Smooth muscle cell (in vitro differentiated cells): ENCODE measurements around the gene TMEM186. TPM values are rescaled to one million over a fixed set of nuclear protein-coding genes. Genes with fewer than 3 reads are reported as not detected.

ENCODE experiments used
- DNase-seq: peaks from one replicate; lab custom pipeline; 2025; ENCODE audit not compliant: unreplicated experiment; lab: John Stamatoyannopoulos, UW
- H2AFZ ChIP-seq: fragments of 200-600 bp; sonication (generic); 2 replicates; pipeline ENCODE4 v1.6.0; 2016; ENCODE audit warnings: antibody characterized with exemption, low read depth, mild to moderate bottlenecking
- H3F3A ChIP-seq: fragments of 200-600 bp; sonication (generic); 2 replicates; pipeline ENCODE4 v1.6.0; 2017; ENCODE audit warnings: antibody characterized with exemption, low read depth
- H3K27ac ChIP-seq: fragments of 200-600 bp; sonication (generic); 2 replicates; pipeline ENCODE4 v1.5.1; 2016; ENCODE audit warnings: low read depth, mild to moderate bottlenecking
- H3K27me3 ChIP-seq: fragments of 200-600 bp; sonication (generic); 2 replicates; pipeline ENCODE4 v1.6.1; 2016; ENCODE audit warnings: low read depth, mild to moderate bottlenecking
- H3K36me3 ChIP-seq: fragments of 200-600 bp; sonication (generic); 2 replicates; pipeline ENCODE4 v1.5.1; 2016; ENCODE audit warnings: low read depth
- H3K4me1 ChIP-seq: fragments of 200-600 bp; sonication (generic); 2 replicates; pipeline ENCODE4 v1.5.1; 2016; ENCODE audit warnings: low read depth
- H3K4me2 ChIP-seq: fragments of 200-600 bp; sonication (generic); 2 replicates; pipeline ENCODE4 v1.6.0; 2016; ENCODE audit warnings: mild to moderate bottlenecking
- H3K4me3 ChIP-seq: fragments of 200-600 bp; sonication (generic); 2 replicates; pipeline ENCODE4 v1.5.1; 2016; ENCODE audit warnings: mild to moderate bottlenecking
- H3K79me2 ChIP-seq: fragments of 200-600 bp; sonication (generic); 2 replicates; pipeline ENCODE4 v1.6.0; 2016; ENCODE audit warnings: low read depth, mild to moderate bottlenecking
- H3K9ac ChIP-seq: fragments of 200-600 bp; sonication (generic); 2 replicates; pipeline ENCODE4 v1.6.0; 2016; ENCODE audit warnings: low read depth
- H3K9me3 ChIP-seq: fragments of 200-600 bp; sonication (generic); replicated peaks from 2 replicates; pipeline ENCODE4 v1.5.1; 2016; ENCODE audit warnings: low read depth
- H4K20me1 ChIP-seq: fragments of 200-600 bp; sonication (generic); 2 replicates; pipeline ENCODE4 v1.6.0; 2016; ENCODE audit warnings: low read depth
- CTCF ChIP-seq: fragments of 200-600 bp; sonication (generic); IDR thresholded peaks from 2 replicates; pipeline ENCODE4 v1.5.1; 2017; ENCODE audit warnings: borderline replicate concordance, mild to moderate bottlenecking, antibody characterized with exemption; ENCODE audit not compliant: insufficient read depth, poor library complexity, severe bottlenecking
- whole genome bisulfite sequencing: methylation state at CpG from one replicate; pipeline ENCODE4 v1.1.7; 2016; ENCODE audit warnings: low lambda C conversion rate; 5-methylcytosine and 5-hydroxymethylcytosine counted together
- polyA plus RNA-seq: library from polyadenylated mRNA; unstranded; fragments of >200 nt; fragmentation: Nextera tagmentation; extraction: Ambion mirVana; gene quantifications from 2 replicates; pipeline ENCODE4 v1.2.1, GENCODE V29; 2016
- total RNA-seq: library from RNA; depleted of rRNA; stranded (reverse); fragments of >200 nt; gene quantifications from 2 replicates; pipeline ENCODE4 v1.2.3, GENCODE V29; 2014

Gene TMEM186
- total and polyA plus RNA-seq, 2 experiments from 2014 or later = 1.3 to 9.7 TPM

- peaks cover 21% of the 10 kb centered on the region for H3K36me3 ChIP-seq
Measured at GRCh38 chr16:8818504-8819270, 21.2 kb upstream of the TMEM186 start.

GRCh38 chr16:8816967-8817655 lies 19.7 kb upstream of the TMEM186 start:
- H3K4me2 ChIP-seq = no peak overlapping the region

More at GRCh38 chr16:8818504-8819270, 21.2 kb upstream of the TMEM186 start:
- H4K20me1 ChIP-seq = peaks cover 97% of the 10 kb centered on the region
- H3K9me3 ChIP-seq = no peaks in the 10 kb centered on the region
- no peak for TF ChIP-seq CTCF
- H3K9ac ChIP-seq = no peak overlapping the region
- H3F3A ChIP-seq = peaks cover 5% of the 10 kb centered on the region
- no peaks in the 10 kb centered on the region for H3K27me3 ChIP-seq
- no peak for DNase-seq
- H3K27ac ChIP-seq = no peak overlapping the region
- no peak overlapping the region for H3K4me3 ChIP-seq
- WGBS = 84% methylated on average over 10 of the region's 10 CpGs
- no peaks in the 10 kb centered on the region for H3K4me1 ChIP-seq
- H3K79me2 ChIP-seq = peaks cover 19% of the 10 kb centered on the region
- no peak overlapping the region for H2AFZ ChIP-seq
- H3K4me2 ChIP-seq = no peak overlapping the region

DNA sequence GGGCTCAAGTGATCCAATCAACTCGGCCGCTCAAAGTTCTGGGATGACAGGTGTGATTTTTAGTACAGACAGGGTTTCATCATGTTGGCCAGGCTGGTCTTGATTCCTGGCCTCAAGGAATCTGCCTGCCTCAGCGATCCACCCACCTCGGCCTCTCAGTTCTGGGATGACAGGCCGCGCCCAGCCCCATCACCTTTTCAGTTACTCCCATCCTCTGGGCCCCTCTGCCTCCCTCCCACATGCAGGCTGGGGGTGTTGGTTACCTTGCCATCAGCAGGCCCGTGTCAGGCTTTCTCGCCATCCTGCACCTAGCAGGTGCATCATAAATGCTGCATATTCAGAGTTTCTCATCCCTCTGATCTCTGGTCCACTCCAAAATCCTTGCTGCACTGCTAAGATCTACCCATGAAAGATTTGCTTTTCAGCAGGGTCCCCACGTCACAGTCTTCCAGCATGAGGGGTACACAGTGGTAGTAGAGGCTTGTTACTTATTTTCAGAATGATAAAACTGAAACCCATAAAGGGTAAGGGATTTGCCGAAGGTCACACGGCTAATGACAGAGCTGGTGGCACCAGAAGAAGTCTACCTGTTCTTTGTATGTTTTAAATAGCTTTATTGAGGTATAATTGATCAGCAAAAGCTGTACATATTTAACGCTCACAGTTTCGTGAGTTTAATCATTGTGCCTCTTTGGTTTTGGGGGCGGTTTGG lies 16.8 kb upstream of the TMEM186 start:
- no peaks in the 10 kb centered on the region for H3K9me3 ChIP-seq
- peaks cover 96% of the 10 kb centered on the region for H4K20me1 ChIP-seq
- peaks cover 7% of the 10 kb centered on the region for H3K79me2 ChIP-seq
- H3K4me3 ChIP-seq = no peak overlapping the region
- 91% methylated on average over 14 of the region's 14 CpGs for WGBS
- DNase-seq = no peak
- peaks cover 43% of the 10 kb centered on the region for H3K36me3 ChIP-seq
- H3F3A ChIP-seq = peaks cover 5% of the 10 kb centered on the region
- TF ChIP-seq CTCF = no peak
- H3K27me3 ChIP-seq = no peaks in the 10 kb centered on the region
- H3K9ac ChIP-seq = no peak overlapping the region
- H3K4me2 ChIP-seq = no peak overlapping the region
- no peak overlapping the region for H3K27ac ChIP-seq
- no peak overlapping the region for H2AFZ ChIP-seq
- H3K4me1 ChIP-seq = no peaks in the 10 kb centered on the region

More at GRCh38 chr16:8816967-8817655, 19.7 kb upstream of the TMEM186 start:
- Histone ChIP-seq H3K9me3 (no peaks in the 10 kb centered on the region), H3K36me3 (peaks cover 29% of the 10 kb centered on the region), H4K20me1 (peaks cover 96% of the 10 kb centered on the region), H3K27me3 (no peaks in the 10 kb centered on the region), H3K27ac (no peak overlapping the region), H2AFZ (no peak overlapping the region), H3K79me2 (peaks cover 12% of the 10 kb centered on the region), H3F3A (peaks cover 5% of the 10 kb centered on the region), H3K4me1 (no peaks in the 10 kb centered on the region), H3K9ac (no peak overlapping the region), H3K4me3 (no peak overlapping the region)
- WGBS = 88% methylated on average over 6 of the region's 6 CpGs
- no peak for TF ChIP-seq CTCF
- no peak for DNase-seq
